NCI-H2081 (cell line): ENCODE data around the gene GLDC.
A peak's percentile ranks its signal among the peaks of the same experiment; 100 is the strongest.

Source experiments
- DNase-seq, 2 experiments: peaks; one replicate each; lab custom pipeline; 2025; lab: John Stamatoyannopoulos, UW

GLDC gene

GRCh38 chr9:6620353-6620752 lies 25.2 kb downstream of the GLDC start:
- DNase-seq = no peak

- no peak for DNase-seq
Observed at GRCh38 chr9:6619909-6620308, 25.6 kb downstream of the GLDC start.

- DNase-seq = peak in 1 of 2 experiments; percentile 6
Observed at GRCh38 chr9:6616951-6617602, 28.5 kb downstream of the GLDC start.

- DNase-seq = no peak
Observed at GRCh38 chr9:6614489-6614888, 31.0 kb downstream of the GLDC start.

- no peak for DNase-seq
Observed at GRCh38 chr9:6611865-6612264, 33.7 kb downstream of the GLDC start.

- DNase-seq = no peak
Observed at GRCh38 chr9:6610073-6610472, 35.5 kb downstream of the GLDC start.

- DNase-seq = no peak
Observed at GRCh38 chr9:6609497-6610016, 36.0 kb downstream of the GLDC start.

- DNase-seq = no peak
Observed at GRCh38 chr9:6605202-6605601, 40.3 kb downstream of the GLDC start.

- DNase-seq = no peak
Observed at GRCh38 chr9:6600426-6600825, 45.1 kb downstream of the GLDC start.

GRCh38 chr9:6600006-6600405 lies 45.5 kb downstream of the GLDC start:
- DNase-seq = no peak

- DNase-seq = no peak
Observed at GRCh38 chr9:6598249-6598725, 47.2 kb downstream of the GLDC start.

GRCh38 chr9:6592791-6593190 lies 52.7 kb downstream of the GLDC start:
- no peak for DNase-seq

GRCh38 chr9:6592231-6592630 lies 53.3 kb downstream of the GLDC start:
- no peak for DNase-seq

- no peak for DNase-seq
Observed at GRCh38 chr9:6590772-6591384, 54.7 kb downstream of the GLDC start.

- DNase-seq = no peak
Observed at GRCh38 chr9:6590334-6590733, 55.2 kb downstream of the GLDC start.

- peak; percentile 4 to 27 for DNase-seq
Observed at GRCh38 chr9:6584881-6585597, 60.5 kb downstream of the GLDC start.

GRCh38 chr9:6581253-6581652 lies 64.3 kb downstream of the GLDC start:
- no peak for DNase-seq

GRCh38 chr9:6579613-6580012 lies 65.9 kb downstream of the GLDC start:
- DNase-seq = no peak

GRCh38 chr9:6576987-6577386 lies 68.5 kb downstream of the GLDC start:
- DNase-seq = no peak

- DNase-seq = no peak
Observed at GRCh38 chr9:6575324-6576034, 70.0 kb downstream of the GLDC start.

GRCh38 chr9:6567140-6567591 lies 78.4 kb downstream of the GLDC start:
- DNase-seq = no peak
